ENCODE results near the gene PLXDC2. TPM values are rescaled to one million over a fixed set of nuclear protein-coding genes. Genes with fewer than 3 reads are reported as not detected.

The PLXDC2 gene
- total and polyA plus RNA-seq, 2 experiments from 2014 or later: 39.9 to 52.2 TPM

DNA sequence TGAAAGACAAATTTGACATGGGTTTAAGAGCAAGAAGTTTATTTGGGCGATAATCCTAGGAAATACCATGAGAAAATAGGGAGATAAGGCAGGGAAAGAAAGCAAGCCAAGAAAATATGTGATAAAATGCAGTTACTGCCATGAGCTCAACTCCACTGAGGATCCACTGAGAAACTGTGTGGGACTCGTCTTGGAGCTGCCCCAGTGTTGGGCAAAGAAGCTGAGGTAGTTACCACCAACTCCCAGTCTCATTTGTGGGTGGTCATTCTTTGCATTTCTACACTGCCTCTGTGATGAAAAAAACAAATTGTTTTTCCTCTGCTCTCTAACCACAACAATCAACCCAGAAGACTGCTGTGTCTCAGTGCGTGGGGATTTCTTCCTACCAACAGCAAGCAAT is 498.2 kb downstream of the PLXDC2 start:
- no peaks in the 10 kb centered on the region for H3K9me2 ChIP-seq (replicated peaks; ENCODE audit: insufficient read depth)
- no peaks in the 10 kb centered on the region for H3K9me3 ChIP-seq (ENCODE audit: low read depth)
- WGBS (ENCODE audit: low lambda C conversion rate, missing lambda C conversion rate): 77% methylated on average over 3 of the region's 3 CpGs
- H3K36me3 ChIP-seq (replicated peaks; ENCODE audit: insufficient read depth, low read depth): no peaks in the 10 kb centered on the region
- TF ChIP-seq, protein P1, sequence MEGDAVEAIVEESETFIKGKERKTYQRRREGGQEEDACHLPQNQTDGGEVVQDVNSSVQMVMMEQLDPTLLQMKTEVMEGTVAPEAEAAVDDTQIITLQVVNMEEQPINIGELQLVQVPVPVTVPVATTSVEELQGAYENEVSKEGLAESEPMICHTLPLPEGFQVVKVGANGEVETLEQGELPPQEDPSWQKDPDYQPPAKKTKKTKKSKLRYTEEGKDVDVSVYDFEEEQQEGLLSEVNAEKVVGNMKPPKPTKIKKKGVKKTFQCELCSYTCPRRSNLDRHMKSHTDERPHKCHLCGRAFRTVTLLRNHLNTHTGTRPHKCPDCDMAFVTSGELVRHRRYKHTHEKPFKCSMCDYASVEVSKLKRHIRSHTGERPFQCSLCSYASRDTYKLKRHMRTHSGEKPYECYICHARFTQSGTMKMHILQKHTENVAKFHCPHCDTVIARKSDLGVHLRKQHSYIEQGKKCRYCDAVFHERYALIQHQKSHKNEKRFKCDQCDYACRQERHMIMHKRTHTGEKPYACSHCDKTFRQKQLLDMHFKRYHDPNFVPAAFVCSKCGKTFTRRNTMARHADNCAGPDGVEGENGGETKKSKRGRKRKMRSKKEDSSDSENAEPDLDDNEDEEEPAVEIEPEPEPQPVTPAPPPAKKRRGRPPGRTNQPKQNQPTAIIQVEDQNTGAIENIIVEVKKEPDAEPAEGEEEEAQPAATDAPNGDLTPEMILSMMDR (IDR thresholded peaks at IDR 0.05; ENCODE audit: poor library complexity): no peak
- no peak for TF ChIP-seq EZH2 (IDR thresholded peaks at IDR 0.05; ENCODE audit: borderline replicate concordance)
- TF ChIP-seq EZH2phosphoT487 (IDR thresholded peaks at IDR 0.05; ENCODE audit: low read depth, severe bottlenecking, unreplicated experiment): no peak
- H2AFZ ChIP-seq: no peak overlapping the region
- H4K20me1 ChIP-seq (ENCODE audit: insufficient read depth, poor library complexity, severe bottlenecking): no peaks in the 10 kb centered on the region
- H3K4me1 ChIP-seq (ENCODE audit: insufficient read depth): no peaks in the 10 kb centered on the region
- H3K27me3 ChIP-seq: no peaks in the 10 kb centered on the region
- no peaks in the 10 kb centered on the region for H3K79me2 ChIP-seq
- H3K4me2 ChIP-seq: no peak overlapping the region
- no peak for DNase-seq (ENCODE audit: low spot score)
- no peak overlapping the region for H3K4me3 ChIP-seq
- H3K27ac ChIP-seq: no peak overlapping the region

DNA sequence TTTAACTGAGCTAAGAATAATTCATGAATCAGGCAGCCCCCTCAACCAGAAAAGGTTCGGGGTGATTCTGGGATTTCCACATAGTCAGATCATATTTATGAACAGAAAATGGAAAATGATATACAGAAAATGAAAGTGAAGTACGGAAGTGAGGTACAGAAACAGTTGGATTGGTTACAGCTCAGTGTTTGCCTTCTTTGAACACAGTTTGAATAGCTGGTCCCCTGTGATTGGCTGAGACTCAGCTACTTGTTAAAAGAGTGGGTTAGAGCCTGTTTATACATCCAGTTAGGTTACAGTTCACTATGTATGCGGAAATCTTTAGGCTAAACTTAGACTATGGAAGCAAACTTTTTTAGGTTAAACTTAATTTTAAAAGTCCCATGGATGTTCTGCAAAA is 511.7 kb downstream of the PLXDC2 start:
- no peaks in the 10 kb centered on the region for H3K36me3 ChIP-seq (replicated peaks; ENCODE audit: insufficient read depth, low read depth)
- H3K79me2 ChIP-seq: no peaks in the 10 kb centered on the region
- TF ChIP-seq, protein P1 (IDR thresholded peaks at IDR 0.05; ENCODE audit: poor library complexity): no peak
- no peak for TF ChIP-seq EZH2phosphoT487 (IDR thresholded peaks at IDR 0.05; ENCODE audit: low read depth, severe bottlenecking, unreplicated experiment)
- no peak for TF ChIP-seq EZH2 (IDR thresholded peaks at IDR 0.05; ENCODE audit: borderline replicate concordance)
- no peaks in the 10 kb centered on the region for H3K27me3 ChIP-seq
- DNase-seq (ENCODE audit: low spot score): no peak
- H3K27ac ChIP-seq: no peak overlapping the region
- no peak overlapping the region for H3K4me3 ChIP-seq
- H3K9me3 ChIP-seq (ENCODE audit: low read depth): no peaks in the 10 kb centered on the region
- WGBS (ENCODE audit: low lambda C conversion rate, missing lambda C conversion rate): 90% methylated on average over 3 of the region's 3 CpGs
- H2AFZ ChIP-seq: no peak overlapping the region
- no peak overlapping the region for H3K4me2 ChIP-seq
- H3K9me2 ChIP-seq (replicated peaks; ENCODE audit: insufficient read depth): no peaks in the 10 kb centered on the region
- no peaks in the 10 kb centered on the region for H3K4me1 ChIP-seq (ENCODE audit: insufficient read depth)
- H4K20me1 ChIP-seq (ENCODE audit: insufficient read depth, poor library complexity, severe bottlenecking): no peaks in the 10 kb centered on the region

GRCh38 chr10:20330246-20330645 is 514.0 kb downstream of the PLXDC2 start:
- H3K4me3 ChIP-seq: no peak overlapping the region
- no peaks in the 10 kb centered on the region for H3K27me3 ChIP-seq
- no peak overlapping the region for H3K4me2 ChIP-seq
- no peak overlapping the region for H3K27ac ChIP-seq
- WGBS (ENCODE audit: low lambda C conversion rate, missing lambda C conversion rate): 100% methylated on average over 1 of the region's 1 CpG
- H3K36me3 ChIP-seq (replicated peaks; ENCODE audit: insufficient read depth, low read depth): no peaks in the 10 kb centered on the region
- DNase-seq (ENCODE audit: low spot score): no peak
- no peaks in the 10 kb centered on the region for H3K9me3 ChIP-seq (ENCODE audit: low read depth)
- TF ChIP-seq EZH2 (IDR thresholded peaks at IDR 0.05; ENCODE audit: borderline replicate concordance): no peak
- no peak for TF ChIP-seq EZH2phosphoT487 (IDR thresholded peaks at IDR 0.05; ENCODE audit: low read depth, severe bottlenecking, unreplicated experiment)
- TF ChIP-seq, protein P1 (IDR thresholded peaks at IDR 0.05; ENCODE audit: poor library complexity): no peak
- H3K79me2 ChIP-seq: no peaks in the 10 kb centered on the region
- H3K9me2 ChIP-seq (replicated peaks; ENCODE audit: insufficient read depth): no peaks in the 10 kb centered on the region
- H3K4me1 ChIP-seq (ENCODE audit: insufficient read depth): no peaks in the 10 kb centered on the region
- no peak overlapping the region for H2AFZ ChIP-seq
- no peaks in the 10 kb centered on the region for H4K20me1 ChIP-seq (ENCODE audit: insufficient read depth, poor library complexity, severe bottlenecking)

DNA sequence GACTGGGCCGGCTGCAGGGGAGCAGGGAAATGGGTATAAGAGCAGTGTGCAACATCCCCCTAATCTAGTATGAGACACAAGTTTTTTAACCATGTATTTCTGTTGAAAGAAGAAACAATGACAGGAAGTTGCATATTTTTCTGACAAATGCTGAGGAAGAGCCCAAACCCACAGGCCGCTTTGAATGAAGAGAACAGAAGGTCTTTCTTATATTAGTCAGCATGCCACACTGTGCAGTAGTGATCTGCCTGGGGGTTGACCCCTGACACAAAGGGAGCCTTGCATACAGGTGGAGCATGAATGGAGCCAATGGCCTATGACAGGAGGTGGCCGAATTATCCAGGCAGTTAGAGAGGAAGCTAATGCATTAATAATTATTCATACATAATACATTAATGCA is 518.3 kb downstream of the PLXDC2 start:
- Histone ChIP-seq H3K4me3 (no peak overlapping the region), H3K4me2 (no peak overlapping the region), H2AFZ (no peak overlapping the region), H3K4me1 (ENCODE audit: insufficient read depth) (no peaks in the 10 kb centered on the region), H3K36me3 (replicated peaks; ENCODE audit: insufficient read depth, low read depth) (no peaks in the 10 kb centered on the region), H3K9me3 (ENCODE audit: low read depth) (no peaks in the 10 kb centered on the region), H3K9me2 (replicated peaks; ENCODE audit: insufficient read depth) (no peaks in the 10 kb centered on the region), H3K27me3 (no peaks in the 10 kb centered on the region), H3K27ac (no peak overlapping the region), H3K79me2 (no peaks in the 10 kb centered on the region), H4K20me1 (ENCODE audit: insufficient read depth, poor library complexity, severe bottlenecking) (no peaks in the 10 kb centered on the region)
- WGBS (ENCODE audit: low lambda C conversion rate, missing lambda C conversion rate): 85% methylated on average over 3 of the region's 3 CpGs
- TF ChIP-seq, protein P1 (IDR thresholded peaks at IDR 0.05; ENCODE audit: poor library complexity): no peak
- no peak for TF ChIP-seq EZH2phosphoT487 (IDR thresholded peaks at IDR 0.05; ENCODE audit: low read depth, severe bottlenecking, unreplicated experiment)
- TF ChIP-seq EZH2 (IDR thresholded peaks at IDR 0.05; ENCODE audit: borderline replicate concordance): no peak
- DNase-seq (ENCODE audit: low spot score): no peak

Measured in hepatocyte (in vitro differentiated cells).